PC-9 (cell line): ENCODE measurements around the gene MSS51. TPM values are rescaled to one million over a fixed set of nuclear protein-coding genes. Genes with fewer than 3 reads are reported as not detected.

Source experiments
- BruUV-seq: library from RNA; stranded (reverse); fragments of 400-500 nt; replicated peaks from 2 replicates; lab custom pipeline; 2021; lab: Mats Ljungman, UMichigan
- CTCF ChIA-PET: fragments of 300-600 bp; sonication (Branson Sonifier 250); formaldehyde crosslinking; loops from one replicate; lab custom pipeline; 2022; ENCODE audit warnings: antibody characterized with exemption; lab: Charles Lee
- POLR2A ChIA-PET: fragments of 300-600 bp; sonication (Branson Sonifier 250); formaldehyde crosslinking; loops from one replicate; lab custom pipeline; 2022; ENCODE audit warnings: antibody characterized with exemption; ENCODE audit not compliant: unreplicated experiment; lab: Charles Lee
- DNase-seq, 2 experiments: peaks; one replicate each; pipeline versions ENCODE4 v3.0.0 to v3.0.0-alpha.2; 2015 to 2022; ENCODE audit warnings: mixed read lengths in 1 of 2
- H2AFZ ChIP-seq: fragments of 200-600 bp; sonication (generic); 2 replicates; pipeline ENCODE4 v1.8.1; 2017; ENCODE audit warnings: antibody characterized with exemption
- H3F3A ChIP-seq: fragments of 200-600 bp; sonication (generic); 2 replicates; pipeline ENCODE4 v1.8.1; 2017; ENCODE audit warnings: antibody characterized with exemption, mild to moderate bottlenecking, low read depth; ENCODE audit not compliant: insufficient read depth
- H3K27ac ChIP-seq: fragments of 200-600 bp; sonication (generic); 2 replicates; pipeline ENCODE4 v1.6.1; 2016; ENCODE audit warnings: mixed run types
- H3K27me3 ChIP-seq: fragments of 200-600 bp; sonication (generic); 2 replicates; pipeline ENCODE4 v1.6.1; 2016; ENCODE audit warnings: low read depth, mixed run types; ENCODE audit not compliant: insufficient read depth
- H3K36me3 ChIP-seq: fragments of 200-600 bp; sonication (generic); 2 replicates; pipeline ENCODE4 v1.6.1; 2016; ENCODE audit warnings: low read depth, mixed run types
- H3K4me1 ChIP-seq: fragments of 200-600 bp; sonication (generic); replicated peaks from 2 replicates; pipeline ENCODE4 v1.6.1; 2016; ENCODE audit warnings: mixed run types; ENCODE audit not compliant: insufficient read depth
- H3K4me2 ChIP-seq: fragments of 200-600 bp; sonication (generic); 2 replicates; pipeline ENCODE4 v1.6.1; 2017; ENCODE audit warnings: mixed run types
- H3K4me3 ChIP-seq: fragments of 200-600 bp; sonication (generic); 2 replicates; pipeline ENCODE4 v1.6.1; 2016; ENCODE audit warnings: mixed run types
- H3K79me2 ChIP-seq: fragments of 200-600 bp; sonication (generic); 2 replicates; pipeline ENCODE4 v1.6.1; 2017; ENCODE audit warnings: low read depth, mixed run types
- H3K9me2 ChIP-seq: fragments of 200-600 bp; sonication (generic); 2 replicates; pipeline ENCODE4 v1.8.1; 2017; ENCODE audit warnings: mild to moderate bottlenecking; ENCODE audit not compliant: insufficient read depth
- H3K9me3 ChIP-seq: fragments of 200-600 bp; sonication (generic); 2 replicates; pipeline ENCODE4 v1.8.1; 2016; ENCODE audit warnings: low read depth; ENCODE audit not compliant: insufficient read depth
- H4K20me1 ChIP-seq: fragments of 200-600 bp; sonication (generic); 2 replicates; pipeline ENCODE4 v1.8.1; 2017; ENCODE audit not compliant: insufficient read depth
- EZH2 ChIP-seq: fragments of 200-600 bp; sonication (generic); IDR thresholded peaks from 2 replicates; pipeline ENCODE4 v1.8.0; 2017; ENCODE audit warnings: antibody characterized with exemption, low read depth
- intact Hi-C: fragments of 100-400 bp; cut with micrococcal nuclease; formaldehyde crosslinking; loops from one replicate; pipeline ENCODE4 v1.10.0; 2022; ENCODE audit not compliant: unreplicated experiment
- total RNA-seq: library from RNA; stranded (reverse); gene quantifications from 2 replicates; pipeline ENCODE4 v1.2.3, GENCODE V29; 2021
- TF ChIP-seq, protein P1 (sequence below): fragments of 200-600 bp; sonication (generic); conservative IDR thresholded peaks from 2 replicates; pipeline ENCODE4 v1.6.1; 2017; ENCODE audit warnings: mixed run types, antibody characterized with exemption, mild to moderate bottlenecking, moderate library complexity

The MSS51 gene
- total RNA-seq, 1 experiment from 2014 or later: 2.4 TPM

DNA sequence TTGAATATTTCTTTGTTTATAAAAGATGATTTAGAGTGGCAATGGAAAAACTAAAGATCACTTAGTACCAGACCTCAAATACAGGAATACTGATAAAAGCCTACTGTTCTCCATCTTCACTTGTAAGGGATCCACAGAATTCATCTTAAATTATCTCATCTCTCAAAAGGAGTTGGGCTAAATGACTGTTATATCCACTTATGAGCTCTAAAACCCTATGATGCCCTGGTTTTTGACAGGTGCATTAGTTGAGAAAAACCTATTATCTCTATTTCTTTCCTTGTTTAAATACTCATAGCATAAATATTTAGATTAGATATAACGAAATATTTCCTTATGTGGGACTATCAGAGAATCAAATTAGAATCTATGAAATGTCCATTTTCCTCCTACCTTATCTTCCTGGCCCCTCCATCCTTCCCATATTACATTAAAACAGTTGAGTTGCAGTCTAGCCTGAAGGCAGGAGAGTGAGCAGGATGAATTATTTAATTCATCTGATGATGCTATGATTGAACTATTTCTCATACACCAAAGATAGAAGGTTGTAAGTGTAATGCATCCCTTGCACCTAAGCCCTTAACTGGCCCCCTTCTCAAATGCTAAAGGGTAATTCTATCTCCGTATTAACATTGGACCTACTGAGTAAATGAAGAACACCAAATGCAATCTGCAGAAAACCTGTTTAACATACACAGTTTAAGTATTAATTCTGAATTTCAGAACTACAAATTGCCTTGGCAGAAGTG, 32.8 kb upstream of the MSS51 start:
- no peaks in the 10 kb centered on the region for H3K4me1 ChIP-seq
- H3K9me3 ChIP-seq: no peaks in the 10 kb centered on the region
- TF ChIP-seq, protein P1, sequence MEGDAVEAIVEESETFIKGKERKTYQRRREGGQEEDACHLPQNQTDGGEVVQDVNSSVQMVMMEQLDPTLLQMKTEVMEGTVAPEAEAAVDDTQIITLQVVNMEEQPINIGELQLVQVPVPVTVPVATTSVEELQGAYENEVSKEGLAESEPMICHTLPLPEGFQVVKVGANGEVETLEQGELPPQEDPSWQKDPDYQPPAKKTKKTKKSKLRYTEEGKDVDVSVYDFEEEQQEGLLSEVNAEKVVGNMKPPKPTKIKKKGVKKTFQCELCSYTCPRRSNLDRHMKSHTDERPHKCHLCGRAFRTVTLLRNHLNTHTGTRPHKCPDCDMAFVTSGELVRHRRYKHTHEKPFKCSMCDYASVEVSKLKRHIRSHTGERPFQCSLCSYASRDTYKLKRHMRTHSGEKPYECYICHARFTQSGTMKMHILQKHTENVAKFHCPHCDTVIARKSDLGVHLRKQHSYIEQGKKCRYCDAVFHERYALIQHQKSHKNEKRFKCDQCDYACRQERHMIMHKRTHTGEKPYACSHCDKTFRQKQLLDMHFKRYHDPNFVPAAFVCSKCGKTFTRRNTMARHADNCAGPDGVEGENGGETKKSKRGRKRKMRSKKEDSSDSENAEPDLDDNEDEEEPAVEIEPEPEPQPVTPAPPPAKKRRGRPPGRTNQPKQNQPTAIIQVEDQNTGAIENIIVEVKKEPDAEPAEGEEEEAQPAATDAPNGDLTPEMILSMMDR: no peak
- no TSS peak for BruUV-seq
- H3K36me3 ChIP-seq: peaks cover 24% of the 10 kb centered on the region; the same call in 1 of the 2 replicates
- H3K27me3 ChIP-seq: no peaks in the 10 kb centered on the region
- no peaks in the 10 kb centered on the region for H3K79me2 ChIP-seq
- no peaks in the 10 kb centered on the region for H3K9me2 ChIP-seq
- intact Hi-C loops: no loop called here
- no peaks in the 10 kb centered on the region for H3F3A ChIP-seq
- H3K27ac ChIP-seq: no peak overlapping the region
- H2AFZ ChIP-seq: no peak overlapping the region
- no peak overlapping the region for H3K4me3 ChIP-seq
- CTCF ChIA-PET: no interaction called here
- DNase-seq: no peak
- H3K4me2 ChIP-seq: no peak overlapping the region
- POLR2A ChIA-PET: interaction anchor here (0.6 kb wide), 1 partner anchor 12 kb away, joined by 3 read pairs; no protein-coding TSS in a partner anchor
- no peaks in the 10 kb centered on the region for H4K20me1 ChIP-seq

DNA sequence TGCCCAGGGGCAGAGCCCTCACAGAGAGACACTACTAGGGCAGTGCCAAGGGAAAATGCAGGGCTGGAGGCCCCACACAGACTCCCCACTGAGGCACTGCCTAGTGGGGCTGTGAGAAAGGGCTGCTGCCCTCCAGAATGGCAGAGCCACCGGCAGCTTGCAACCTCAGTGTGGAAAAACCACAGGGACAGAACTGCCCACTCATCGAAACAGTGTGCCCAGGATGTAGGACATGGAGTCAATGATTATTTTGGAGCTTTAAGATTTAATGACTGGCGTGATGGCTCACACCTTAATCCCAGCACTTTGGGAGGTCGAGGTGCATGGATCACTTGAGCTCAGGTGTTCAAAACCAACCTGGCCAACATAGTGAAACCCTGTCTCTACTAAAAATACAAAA, 27.5 kb upstream of the MSS51 start:
- H3F3A ChIP-seq: no peaks in the 10 kb centered on the region
- ChIA-PET POLR2A (no interaction called here), CTCF (no interaction called here)
- no peak overlapping the region for H3K4me2 ChIP-seq
- BruUV-seq: no TSS peak
- H3K36me3 ChIP-seq: peaks cover 11% of the 10 kb centered on the region; the same call in 1 of the 2 replicates
- H2AFZ ChIP-seq: no peak overlapping the region
- no peak for TF ChIP-seq EZH2
- TF ChIP-seq, protein P1: no peak
- H3K9me2 ChIP-seq: no peaks in the 10 kb centered on the region
- no peak for DNase-seq
- H3K27me3 ChIP-seq: no peaks in the 10 kb centered on the region
- intact Hi-C loops: no loop called here
- H3K9me3 ChIP-seq: no peaks in the 10 kb centered on the region
- no peaks in the 10 kb centered on the region for H4K20me1 ChIP-seq
- no peak overlapping the region for H3K4me3 ChIP-seq
- no peak overlapping the region for H3K27ac ChIP-seq
- no peaks in the 10 kb centered on the region for H3K4me1 ChIP-seq
- H3K79me2 ChIP-seq: no peaks in the 10 kb centered on the region

DNA sequence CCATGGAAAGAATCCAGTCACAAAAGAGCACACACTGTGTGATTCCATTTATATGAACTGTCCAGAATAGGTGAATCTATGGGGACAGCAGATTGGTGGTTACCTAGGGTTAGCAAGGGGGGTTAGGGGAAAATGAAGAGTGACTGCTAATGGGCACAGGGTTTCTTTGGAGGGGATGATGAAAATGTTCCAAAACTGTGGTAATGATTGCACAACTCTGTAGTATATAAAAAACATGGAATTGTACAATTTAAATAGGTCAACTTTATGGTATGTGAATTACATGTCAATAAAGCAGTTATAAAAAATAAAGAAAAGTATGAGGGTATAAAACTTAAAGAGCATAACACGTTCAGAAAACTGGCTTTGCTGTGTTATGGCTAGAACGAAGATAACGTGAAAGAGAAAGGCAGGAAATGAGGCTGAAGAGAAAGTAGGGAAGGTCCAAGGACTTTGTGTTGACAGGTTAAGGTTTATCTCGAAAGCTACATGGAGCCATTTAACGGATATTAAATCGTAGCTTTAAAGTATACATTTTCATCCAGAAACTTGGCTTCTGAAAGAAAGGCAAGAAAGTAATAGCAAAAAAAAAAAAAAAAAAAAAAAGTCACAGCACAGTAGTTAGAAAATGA, 26.4 kb upstream of the MSS51 start:
- Histone ChIP-seq H4K20me1 (no peaks in the 10 kb centered on the region), H3K4me3 (no peak overlapping the region), H3K4me1 (no peaks in the 10 kb centered on the region), H3K4me2 (no peak overlapping the region), H3K9me2 (no peaks in the 10 kb centered on the region), H3K27me3 (no peaks in the 10 kb centered on the region), H3K79me2 (no peaks in the 10 kb centered on the region), H2AFZ (no peak overlapping the region), H3F3A (no peaks in the 10 kb centered on the region), H3K36me3 (peaks cover 5% of the 10 kb centered on the region; the same call in 1 of the 2 replicates), H3K27ac (no peak overlapping the region), H3K9me3 (no peaks in the 10 kb centered on the region)
- intact Hi-C loops: no loop called here
- BruUV-seq: no TSS peak
- ChIA-PET POLR2A (no interaction called here), CTCF (no interaction called here)
- DNase-seq: no peak
- TF ChIP-seq EZH2: no peak
- TF ChIP-seq, protein P1: no peak
